ENCODE measurements around the gene NOX5. TPM values are rescaled to one million over a fixed set of nuclear protein-coding genes. Genes with fewer than 3 reads are reported as not detected.

NOX5 gene
- total and polyA plus RNA-seq, 4 donors = under 0.01 to 0.08 (median 0.01) TPM

- Histone ChIP-seq H3K9ac (ENCODE audit: low read depth in 1 of 2, low read length in 2 of 2) (no peak overlapping the region), H3K4me1 (ENCODE audit: control insufficient read depth in 4 of 4, insufficient read depth in 4 of 4, low read length in 3 of 4) (peaks cover 0 to 4% (median 0%) of the 10 kb centered on the region in 4 donors), H3K27ac (ENCODE audit: low read depth in 1 of 2, low read length in 2 of 2) (no peak overlapping the region), H3K27me3 (ENCODE audit: control insufficient read depth in 4 of 4, insufficient read depth in 4 of 4, low read length in 3 of 4) (no peaks in the 10 kb centered on the region), H3K9me3 (ENCODE audit: control insufficient read depth in 4 of 4, low read length in 3 of 4) (no peaks in the 10 kb centered on the region), H3K4me3 (ENCODE audit: low read depth in 1 of 3, low read length in 3 of 3) (no peak overlapping the region), H3K36me3 (ENCODE audit: control insufficient read depth in 4 of 4, insufficient read depth in 3 of 4, low read depth in 1 of 4, low read length in 3 of 4) (no peaks in the 10 kb centered on the region)
- WGBS = 63% methylated on average over 3 of the region's 3 CpGs
- no peak for DNase-seq (ENCODE audit: low spot score)
- TF ChIP-seq NR2F2 (IDR thresholded peaks at IDR 0.05) (peak; percentile 75), HNF4G (IDR thresholded peaks at IDR 0.05) (no peak), GABPA (IDR thresholded peaks at IDR 0.05 in 1 of 2, conservative IDR thresholded peaks at IDR 0.05 in 1 of 2) (no peak)
Observed at GRCh38 chr15:69082554-69082953, 68.1 kb downstream of the NOX5 start.

GRCh38 chr15:69084404-69085030, 70.0 kb downstream of the NOX5 start:
- H3K9me3 ChIP-seq (ENCODE audit: control insufficient read depth in 4 of 4, low read length in 3 of 4) = no peaks in the 10 kb centered on the region
- H3K27me3 ChIP-seq (ENCODE audit: control insufficient read depth in 4 of 4, insufficient read depth in 4 of 4, low read length in 3 of 4) = no peaks in the 10 kb centered on the region
- H3K4me1 ChIP-seq (ENCODE audit: control insufficient read depth in 4 of 4, insufficient read depth in 4 of 4, low read length in 3 of 4) = peaks cover 0 to 4% (median 2%) of the 10 kb centered on the region in 4 donors
- no peak overlapping the region for H3K9ac ChIP-seq (ENCODE audit: low read depth in 1 of 2, low read length in 2 of 2)
- H3K4me3 ChIP-seq (ENCODE audit: low read depth in 1 of 3, low read length in 3 of 3) = no peak overlapping the region
- H3K27ac ChIP-seq (ENCODE audit: low read depth in 1 of 2, low read length in 2 of 2) = no peak overlapping the region
- TF ChIP-seq GABPA (IDR thresholded peaks at IDR 0.05 in 1 of 2, conservative IDR thresholded peaks at IDR 0.05 in 1 of 2) = no peak
- TF ChIP-seq EGR1 (IDR thresholded peaks at IDR 0.05; ENCODE audit: low read depth in 2 of 2) = no peak
- no peak for TF ChIP-seq FOXA1 (IDR thresholded peaks at IDR 0.05)
- no peak for TF ChIP-seq CTCF (IDR thresholded peaks at IDR 0.05; ENCODE audit: low read depth, low read length, missing input control)
- TF ChIP-seq REST (IDR thresholded peaks at IDR 0.05) = no peak
- TF ChIP-seq RXRA (IDR thresholded peaks at IDR 0.05) = no peak
- no peak for TF ChIP-seq MAX (IDR thresholded peaks at IDR 0.05)
- no peak for TF ChIP-seq FOXA2 (IDR thresholded peaks at IDR 0.05)
- TF ChIP-seq SP1 (IDR thresholded peaks at IDR 0.05) = no peak
- TF ChIP-seq NR2F2 (IDR thresholded peaks at IDR 0.05) = no peak
- TF ChIP-seq RAD21 (IDR thresholded peaks at IDR 0.05) = no peak
- 78% methylated on average over 2 of the region's 2 CpGs for WGBS
- DNase-seq (ENCODE audit: low spot score) = no peak
- no peaks in the 10 kb centered on the region for H3K36me3 ChIP-seq (ENCODE audit: control insufficient read depth in 4 of 4, insufficient read depth in 3 of 4, low read depth in 1 of 4, low read length in 3 of 4)

Data from liver (tissue), 9 donors.